ENCODE results near the gene CCNK. TPM values are rescaled to one million over a fixed set of nuclear protein-coding genes. Genes with fewer than 3 reads are reported as not detected.

The CCNK gene
- total and polyA plus RNA-seq, 2 of the 13 experiments (the other 11 are each of a cell fraction or from before 2014, with no cell fraction given) = 4.9 to 9.7 TPM

DNA sequence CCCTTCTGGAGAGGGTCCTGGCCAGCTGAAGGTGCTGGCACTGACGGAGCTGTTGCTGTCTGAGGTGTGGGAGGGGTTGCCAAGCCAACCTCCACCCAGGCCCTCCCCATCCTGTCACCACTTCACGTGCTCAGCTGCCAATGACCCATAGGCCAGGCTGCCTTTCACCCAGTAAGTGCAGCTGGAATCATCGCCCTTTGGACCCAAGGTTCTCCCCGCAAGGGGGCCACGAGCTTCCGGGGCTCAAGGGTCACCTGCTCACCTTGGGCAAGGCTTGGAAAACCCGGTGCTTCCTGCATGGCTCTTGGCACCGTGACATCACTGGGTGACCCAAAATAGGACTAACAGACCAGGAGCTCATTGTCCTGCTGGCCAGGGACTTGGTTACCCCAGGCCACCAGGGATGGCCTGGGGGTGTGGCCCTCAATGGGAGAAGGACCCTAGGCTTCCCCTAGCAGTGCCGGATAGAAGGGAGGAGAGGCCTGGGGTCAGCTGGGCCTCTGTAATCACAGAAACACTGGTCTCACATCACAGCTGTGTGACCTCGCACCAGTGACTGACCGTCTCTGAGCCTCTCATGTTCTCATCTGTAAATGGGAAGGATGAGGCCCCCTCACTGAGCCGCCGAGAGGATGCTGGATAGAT lies 71.5 kb downstream of the CCNK start (continued):
- TF ChIP-seq, protein P1, sequence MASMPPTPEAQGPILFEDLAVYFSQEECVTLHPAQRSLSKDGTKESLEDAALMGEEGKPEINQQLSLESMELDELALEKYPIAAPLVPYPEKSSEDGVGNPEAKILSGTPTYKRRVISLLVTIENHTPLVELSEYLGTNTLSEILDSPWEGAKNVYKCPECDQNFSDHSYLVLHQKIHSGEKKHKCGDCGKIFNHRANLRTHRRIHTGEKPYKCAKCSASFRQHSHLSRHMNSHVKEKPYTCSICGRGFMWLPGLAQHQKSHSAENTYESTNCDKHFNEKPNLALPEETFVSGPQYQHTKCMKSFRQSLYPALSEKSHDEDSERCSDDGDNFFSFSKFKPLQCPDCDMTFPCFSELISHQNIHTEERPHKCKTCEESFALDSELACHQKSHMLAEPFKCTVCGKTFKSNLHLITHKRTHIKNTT (CRISPR knock-in tag; IDR thresholded peaks at IDR 0.05) = no peak
- TF ChIP-seq GTF2F1 (IDR thresholded peaks at IDR 0.05; ENCODE audit: low read length) (no peak), ZSCAN9 (CRISPR knock-in tag; IDR thresholded peaks at IDR 0.05; ENCODE audit: borderline replicate concordance) (peak; percentile 75; the same call in 1 of the 2 replicates), RFXAP (CRISPR knock-in tag; IDR thresholded peaks at IDR 0.05; ENCODE audit: borderline replicate concordance) (peak; percentile 86; the same call in 1 of the 2 replicates), YEATS4 (CRISPR knock-in tag; IDR thresholded peaks at IDR 0.05; ENCODE audit: borderline replicate concordance) (peak; percentile 83; the same call in 1 of the 2 replicates), GABPA (IDR thresholded peaks at IDR 0.05; ENCODE audit: low read depth, low read length) (no peak), GABPA (CRISPR knock-in tag; IDR thresholded peaks at IDR 0.05; ENCODE audit: low read depth) (peak; percentile 87), JUN (CRISPR knock-in tag; IDR thresholded peaks at IDR 0.05) (peak; percentile 97), NR1H2 (CRISPR knock-in tag; IDR thresholded peaks at IDR 0.05; ENCODE audit: borderline replicate concordance, low read depth) (peak; percentile 60; the same call in 1 of the 2 replicates), ZNF567 (CRISPR knock-in tag; IDR thresholded peaks at IDR 0.05; ENCODE audit: borderline replicate concordance) (no peak), NCOA2 (CRISPR knock-in tag; IDR thresholded peaks at IDR 0.05) (peak; percentile 96), ZNF256 (CRISPR knock-in tag; conservative IDR thresholded peaks at IDR 0.05) (no peak), TP53 (CRISPR knock-in tag; conservative IDR thresholded peaks at IDR 0.05) (peak; percentile 82; the same call in 1 of the 2 replicates), GATAD1 (CRISPR knock-in tag; IDR thresholded peaks at IDR 0.05) (peak; percentile 81), ZNF607 (CRISPR knock-in tag; IDR thresholded peaks at IDR 0.05; ENCODE audit: borderline replicate concordance) (peak; percentile 92; the same call in 1 of the 2 replicates)
- TF ChIP-seq, protein P2, sequence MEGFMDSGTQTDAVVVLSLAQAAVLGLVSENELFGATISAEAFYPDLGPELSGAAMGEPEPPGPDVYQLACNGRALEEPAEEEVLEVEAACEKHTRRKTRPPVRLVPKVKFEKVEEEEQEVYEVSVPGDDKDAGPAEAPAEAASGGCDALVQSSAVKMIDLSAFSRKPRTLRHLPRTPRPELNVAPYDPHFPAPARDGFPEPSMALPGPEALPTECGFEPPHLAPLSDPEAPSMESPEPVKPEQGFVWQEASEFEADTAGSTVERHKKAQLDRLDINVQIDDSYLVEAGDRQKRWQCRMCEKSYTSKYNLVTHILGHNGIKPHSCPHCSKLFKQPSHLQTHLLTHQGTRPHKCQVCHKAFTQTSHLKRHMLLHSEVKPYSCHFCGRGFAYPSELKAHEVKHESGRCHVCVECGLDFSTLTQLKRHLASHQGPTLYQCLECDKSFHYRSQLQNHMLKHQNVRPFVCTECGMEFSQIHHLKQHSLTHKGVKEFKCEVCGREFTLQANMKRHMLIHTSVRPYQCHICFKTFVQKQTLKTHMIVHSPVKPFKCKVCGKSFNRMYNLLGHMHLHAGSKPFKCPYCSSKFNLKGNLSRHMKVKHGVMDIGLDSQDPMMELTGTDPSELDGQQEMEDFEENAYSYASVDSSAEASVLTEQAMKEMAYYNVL (CRISPR knock-in tag; IDR thresholded peaks at IDR 0.05; ENCODE audit: borderline replicate concordance) = peak; percentile 93
- TF ChIP-seq, protein P3, sequence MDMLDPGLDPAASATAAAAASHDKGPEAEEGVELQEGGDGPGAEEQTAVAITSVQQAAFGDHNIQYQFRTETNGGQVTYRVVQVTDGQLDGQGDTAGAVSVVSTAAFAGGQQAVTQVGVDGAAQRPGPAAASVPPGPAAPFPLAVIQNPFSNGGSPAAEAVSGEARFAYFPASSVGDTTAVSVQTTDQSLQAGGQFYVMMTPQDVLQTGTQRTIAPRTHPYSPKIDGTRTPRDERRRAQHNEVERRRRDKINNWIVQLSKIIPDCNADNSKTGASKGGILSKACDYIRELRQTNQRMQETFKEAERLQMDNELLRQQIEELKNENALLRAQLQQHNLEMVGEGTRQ (IDR thresholded peaks at IDR 0.05; ENCODE audit: low read depth, low read length) = peak; percentile 81
- TF ChIP-seq, protein P3 (CRISPR knock-in tag; IDR thresholded peaks at IDR 0.05; ENCODE audit: borderline replicate concordance) = peak; percentile 80; the same call in 1 of the 2 replicates
- TF ChIP-seq, protein P4, sequence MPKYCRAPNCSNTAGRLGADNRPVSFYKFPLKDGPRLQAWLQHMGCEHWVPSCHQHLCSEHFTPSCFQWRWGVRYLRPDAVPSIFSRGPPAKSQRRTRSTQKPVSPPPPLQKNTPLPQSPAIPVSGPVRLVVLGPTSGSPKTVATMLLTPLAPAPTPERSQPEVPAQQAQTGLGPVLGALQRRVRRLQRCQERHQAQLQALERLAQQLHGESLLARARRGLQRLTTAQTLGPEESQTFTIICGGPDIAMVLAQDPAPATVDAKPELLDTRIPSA (CRISPR knock-in tag; IDR thresholded peaks at IDR 0.05; ENCODE audit: borderline replicate concordance) = no peak
- TF ChIP-seq, protein P5, sequence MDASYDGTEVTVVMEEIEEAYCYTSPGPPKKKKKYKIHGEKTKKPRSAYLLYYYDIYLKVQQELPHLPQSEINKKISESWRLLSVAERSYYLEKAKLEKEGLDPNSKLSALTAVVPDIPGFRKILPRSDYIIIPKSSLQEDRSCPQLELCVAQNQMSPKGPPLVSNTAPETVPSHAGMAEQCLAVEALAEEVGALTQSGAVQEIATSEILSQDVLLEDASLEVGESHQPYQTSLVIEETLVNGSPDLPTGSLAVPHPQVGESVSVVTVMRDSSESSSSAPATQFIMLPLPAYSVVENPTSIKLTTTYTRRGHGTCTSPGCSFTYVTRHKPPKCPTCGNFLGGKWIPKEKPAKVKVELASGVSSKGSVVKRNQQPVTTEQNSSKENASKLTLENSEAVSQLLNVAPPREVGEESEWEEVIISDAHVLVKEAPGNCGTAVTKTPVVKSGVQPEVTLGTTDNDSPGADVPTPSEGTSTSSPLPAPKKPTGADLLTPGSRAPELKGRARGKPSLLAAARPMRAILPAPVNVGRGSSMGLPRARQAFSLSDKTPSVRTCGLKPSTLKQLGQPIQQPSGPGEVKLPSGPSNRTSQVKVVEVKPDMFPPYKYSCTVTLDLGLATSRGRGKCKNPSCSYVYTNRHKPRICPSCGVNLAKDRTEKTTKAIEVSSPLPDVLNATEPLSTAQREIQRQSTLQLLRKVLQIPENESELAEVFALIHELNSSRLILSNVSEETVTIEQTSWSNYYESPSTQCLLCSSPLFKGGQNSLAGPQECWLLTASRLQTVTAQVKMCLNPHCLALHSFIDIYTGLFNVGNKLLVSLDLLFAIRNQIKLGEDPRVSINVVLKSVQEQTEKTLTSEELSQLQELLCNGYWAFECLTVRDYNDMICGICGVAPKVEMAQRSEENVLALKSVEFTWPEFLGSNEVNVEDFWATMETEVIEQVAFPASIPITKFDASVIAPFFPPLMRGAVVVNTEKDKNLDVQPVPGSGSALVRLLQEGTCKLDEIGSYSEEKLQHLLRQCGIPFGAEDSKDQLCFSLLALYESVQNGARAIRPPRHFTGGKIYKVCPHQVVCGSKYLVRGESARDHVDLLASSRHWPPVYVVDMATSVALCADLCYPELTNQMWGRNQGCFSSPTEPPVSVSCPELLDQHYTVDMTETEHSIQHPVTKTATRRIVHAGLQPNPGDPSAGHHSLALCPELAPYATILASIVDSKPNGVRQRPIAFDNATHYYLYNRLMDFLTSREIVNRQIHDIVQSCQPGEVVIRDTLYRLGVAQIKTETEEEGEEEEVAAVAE (CRISPR knock-in tag; IDR thresholded peaks at IDR 0.05; ENCODE audit: borderline replicate concordance) = peak; percentile 83; the same call in 1 of the 2 replicates

Measured in HepG2 (cell line).